ENCODE results near the gene ARL1. TPM values are rescaled to one million over a fixed set of nuclear protein-coding genes. Genes with fewer than 3 reads are reported as not detected.

Gene ARL1
- total RNA-seq, result 32.3 and 49.8 TPM in 2 replicates

- H3K4me3 ChIP-seq (ENCODE audit: low read depth, low read length), result peak within 1 kb of the TSS; percentile 70
- TF ChIP-seq, protein P1, sequence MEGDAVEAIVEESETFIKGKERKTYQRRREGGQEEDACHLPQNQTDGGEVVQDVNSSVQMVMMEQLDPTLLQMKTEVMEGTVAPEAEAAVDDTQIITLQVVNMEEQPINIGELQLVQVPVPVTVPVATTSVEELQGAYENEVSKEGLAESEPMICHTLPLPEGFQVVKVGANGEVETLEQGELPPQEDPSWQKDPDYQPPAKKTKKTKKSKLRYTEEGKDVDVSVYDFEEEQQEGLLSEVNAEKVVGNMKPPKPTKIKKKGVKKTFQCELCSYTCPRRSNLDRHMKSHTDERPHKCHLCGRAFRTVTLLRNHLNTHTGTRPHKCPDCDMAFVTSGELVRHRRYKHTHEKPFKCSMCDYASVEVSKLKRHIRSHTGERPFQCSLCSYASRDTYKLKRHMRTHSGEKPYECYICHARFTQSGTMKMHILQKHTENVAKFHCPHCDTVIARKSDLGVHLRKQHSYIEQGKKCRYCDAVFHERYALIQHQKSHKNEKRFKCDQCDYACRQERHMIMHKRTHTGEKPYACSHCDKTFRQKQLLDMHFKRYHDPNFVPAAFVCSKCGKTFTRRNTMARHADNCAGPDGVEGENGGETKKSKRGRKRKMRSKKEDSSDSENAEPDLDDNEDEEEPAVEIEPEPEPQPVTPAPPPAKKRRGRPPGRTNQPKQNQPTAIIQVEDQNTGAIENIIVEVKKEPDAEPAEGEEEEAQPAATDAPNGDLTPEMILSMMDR (conservative IDR thresholded peaks at IDR 0.05; ENCODE audit: low read depth, low read length), result no peak
- DNase-seq (ENCODE audit: low read depth), result peak; percentile 84
These were observed at the start of gene ARL1 for GRCh38 chr12:101407436-101408345. ARL1 (minus strand) TSS chr12:101407772; CDS start chr12:101407645, 127 bp downstream.

DNA sequence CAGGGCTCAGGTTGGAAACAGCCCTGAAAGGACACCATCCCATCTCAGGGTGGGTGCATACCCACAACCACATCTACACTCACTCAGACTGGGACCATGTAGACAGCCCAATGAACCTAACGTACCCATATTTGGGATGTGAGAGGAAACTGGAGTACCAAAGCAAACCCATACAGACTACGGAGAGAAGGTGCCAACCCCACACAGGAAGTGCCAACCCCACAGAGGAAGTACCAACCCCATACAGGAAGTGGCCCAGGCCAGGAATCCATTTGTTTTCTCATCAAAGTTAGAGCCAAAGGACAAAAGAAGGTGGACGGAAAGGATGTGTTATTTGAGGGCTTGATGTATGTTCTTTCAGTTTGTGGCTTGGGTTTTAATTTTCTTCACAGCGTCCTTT lies 48.1 kb upstream of the ARL1 start:
- no peak overlapping the region for H3K4me3 ChIP-seq (ENCODE audit: low read depth, low read length)
- no peak for DNase-seq (ENCODE audit: low read depth)
- TF ChIP-seq, protein P1 (conservative IDR thresholded peaks at IDR 0.05; ENCODE audit: low read depth, low read length), result no peak

- H3K4me3 ChIP-seq (ENCODE audit: low read depth, low read length), result no peak overlapping the region
- TF ChIP-seq, protein P1 (conservative IDR thresholded peaks at IDR 0.05; ENCODE audit: low read depth, low read length), result no peak
- no peak for DNase-seq (ENCODE audit: low read depth)
These were observed 34.1 kb upstream of the ARL1 start for GRCh38 chr12:101441461-101442224.

- TF ChIP-seq, protein P1 (conservative IDR thresholded peaks at IDR 0.05; ENCODE audit: low read depth, low read length), result no peak
- no peak for DNase-seq (ENCODE audit: low read depth)
- no peak overlapping the region for H3K4me3 ChIP-seq (ENCODE audit: low read depth, low read length)
These were observed 31.7 kb upstream of the ARL1 start for GRCh38 chr12:101439236-101439635.

GRCh38 chr12:101436136-101436535 lies 28.6 kb upstream of the ARL1 start:
- H3K4me3 ChIP-seq (ENCODE audit: low read depth, low read length), result no peak overlapping the region
- TF ChIP-seq, protein P1 (conservative IDR thresholded peaks at IDR 0.05; ENCODE audit: low read depth, low read length), result no peak
- DNase-seq (ENCODE audit: low read depth), result no peak

- no peak overlapping the region for H3K4me3 ChIP-seq (ENCODE audit: low read depth, low read length)
- TF ChIP-seq, protein P1 (conservative IDR thresholded peaks at IDR 0.05; ENCODE audit: low read depth, low read length), result no peak
- no peak for DNase-seq (ENCODE audit: low read depth)
These were observed 22.9 kb upstream of the ARL1 start for GRCh38 chr12:101430456-101430855.
